NT2/D1 (cell line): ENCODE measurements around the gene MYO5A.

ENCODE experiments used
- YY1 ChIP-seq: IDR thresholded peaks from 2 replicates; pipeline ENCODE4 v1.6.1; 2011; ENCODE audit not compliant: insufficient read length, insufficient read depth
- ZNF274 ChIP-seq: IDR thresholded peaks from 2 replicates; pipeline ENCODE4 v1.6.1; 2011; ENCODE audit warnings: mild to moderate bottlenecking, low read depth, low read length

DNA sequence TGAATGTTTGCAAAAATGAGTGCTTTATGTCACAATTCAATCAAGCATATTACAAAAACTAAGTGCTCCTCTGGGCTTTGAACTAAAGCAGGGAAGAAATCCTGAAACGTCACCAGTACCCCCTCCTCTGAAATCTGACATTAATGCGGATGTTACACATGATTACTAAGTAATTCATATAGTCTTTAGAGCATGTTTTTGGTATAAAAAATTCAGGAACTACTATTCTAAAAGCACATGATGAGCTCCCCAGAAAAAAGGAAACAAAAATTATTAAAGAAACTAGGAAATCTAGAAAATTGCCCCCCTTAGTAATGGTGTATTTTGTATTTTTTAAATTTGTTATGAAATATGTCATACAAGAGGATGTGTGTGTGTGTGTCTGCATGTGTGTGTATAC, 87.7 kb downstream of the MYO5A start:
- TF ChIP-seq ZNF274 (no peak), YY1 (no peak)
